Type B pancreatic cell (in vitro differentiated cells): ENCODE data around the gene PITPNM2. TPM values are rescaled to one million over a fixed set of nuclear protein-coding genes. Genes with fewer than 3 reads are reported as not detected.
A peak's percentile ranks its signal among the peaks of the same experiment; 100 is the strongest.

Experiments
- DNase-seq: peaks from one replicate; pipeline ENCODE4 v3.0.0; 2021; ENCODE audit warnings: mixed read lengths; ENCODE audit not compliant: unreplicated experiment; ENCODE audit errors: extremely low spot score
- H3K27ac Mint-ChIP-seq: 2 replicates; pipeline ENCODE4 v1.8.0; 2021; ENCODE audit warnings: mild to moderate bottlenecking, mixed read lengths
- H3K27me3 Mint-ChIP-seq: 2 replicates; pipeline ENCODE4 v1.8.0; 2021; ENCODE audit warnings: mixed read lengths
- H3K36me3 Mint-ChIP-seq: 2 replicates; pipeline ENCODE4 v1.8.0; 2021; ENCODE audit warnings: mixed read lengths
- H3K4me1 Mint-ChIP-seq: one replicate; pipeline ENCODE4 v1.8.0; 2021; ENCODE audit warnings: mixed read lengths; ENCODE audit not compliant: unreplicated experiment
- H3K4me3 Mint-ChIP-seq: 2 replicates; pipeline ENCODE4 v1.8.0; 2021; ENCODE audit warnings: mild to moderate bottlenecking, mixed read lengths
- H3K9me3 Mint-ChIP-seq: 2 replicates; pipeline ENCODE4 v1.8.0; 2021; ENCODE audit warnings: mixed read lengths
- CTCF ChIP-seq: fragments of 200-600 bp; sonication (generic); conservative IDR thresholded peaks from 2 replicates; pipeline ENCODE4 v1.5.0; 2021; ENCODE audit warnings: antibody characterized with exemption, mild to moderate bottlenecking
- total RNA-seq: library from RNA; stranded (reverse); gene quantifications from 2 replicates; pipeline ENCODE4 v1.2.1, GENCODE V29; 2021; ENCODE audit warnings: low replicate concordance

Gene PITPNM2
- total RNA-seq, 1 donor from 2014 or later, result 6.8 TPM

DNA sequence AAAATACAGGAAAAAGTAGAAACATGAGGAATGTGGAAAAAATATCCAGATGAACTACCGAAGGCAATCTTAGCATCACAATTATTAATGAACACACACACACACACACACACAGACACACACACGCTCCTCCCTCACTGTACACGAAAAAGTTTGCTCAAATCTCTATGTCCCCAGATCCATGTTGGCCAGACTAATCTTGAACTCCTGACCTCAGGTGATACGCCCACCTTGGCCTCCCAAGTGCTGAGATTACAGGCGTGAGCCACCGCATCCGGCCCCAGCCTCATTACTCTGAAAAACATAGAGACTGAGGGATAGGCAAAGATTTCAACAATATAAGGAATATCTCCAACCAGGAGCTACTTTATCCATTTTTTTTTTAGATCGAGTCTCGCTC, 17.2 kb downstream of the PITPNM2 start:
- no peak for DNase-seq
- no peak for TF ChIP-seq CTCF

DNA sequence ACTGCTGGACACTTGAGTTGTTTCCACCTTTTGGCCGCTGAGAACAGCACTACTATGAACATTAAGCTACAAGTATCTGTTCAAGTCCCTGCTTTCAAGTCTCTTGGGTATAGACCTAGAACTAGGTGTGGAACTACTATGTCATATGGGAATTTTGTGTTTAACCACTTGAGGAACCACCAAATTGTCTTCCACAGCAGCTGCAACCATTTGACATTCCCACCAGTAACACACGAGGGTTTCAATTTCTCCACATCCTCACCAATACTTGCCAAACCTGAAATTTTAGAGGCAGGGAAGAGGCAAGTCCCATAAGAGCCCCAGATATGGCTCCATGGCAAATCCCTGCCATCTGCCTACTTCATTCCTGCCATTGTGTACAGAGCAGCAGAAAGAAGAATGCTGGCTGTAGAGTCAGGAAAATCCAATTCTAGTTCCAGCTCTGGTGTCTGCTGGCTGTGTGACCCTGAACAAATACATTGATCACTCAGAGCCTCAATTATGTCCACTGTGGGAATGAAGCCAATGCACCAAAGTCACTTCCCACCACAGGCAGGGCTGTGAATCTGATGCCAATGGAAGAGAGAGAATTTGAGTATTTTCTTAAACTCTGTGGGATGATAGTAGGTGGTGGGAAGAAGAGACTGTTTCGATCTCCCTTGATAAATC, 17.8 kb downstream of the PITPNM2 start:
- no peaks in the 10 kb centered on the region for H3K27me3 Mint-ChIP-seq
- H3K27ac Mint-ChIP-seq, result peak overlapping the region; percentile 55
- H3K9me3 Mint-ChIP-seq, result peaks cover 4% of the 10 kb centered on the region
- H3K36me3 Mint-ChIP-seq, result no peaks in the 10 kb centered on the region
- H3K4me3 Mint-ChIP-seq, result no peak overlapping the region
- peaks cover 4% of the 10 kb centered on the region for H3K4me1 Mint-ChIP-seq
- DNase-seq, result no peak
- no peak for TF ChIP-seq CTCF

More for the DNA sequence above, 17.2 kb downstream of the PITPNM2 start:
- Mint-ChIP-seq H3K27ac (peak overlapping the region; percentile 68), H3K27me3 (no peaks in the 10 kb centered on the region), H3K9me3 (peaks cover 4% of the 10 kb centered on the region), H3K4me3 (no peak overlapping the region), H3K36me3 (no peaks in the 10 kb centered on the region), H3K4me1 (peaks cover 4% of the 10 kb centered on the region)

DNA sequence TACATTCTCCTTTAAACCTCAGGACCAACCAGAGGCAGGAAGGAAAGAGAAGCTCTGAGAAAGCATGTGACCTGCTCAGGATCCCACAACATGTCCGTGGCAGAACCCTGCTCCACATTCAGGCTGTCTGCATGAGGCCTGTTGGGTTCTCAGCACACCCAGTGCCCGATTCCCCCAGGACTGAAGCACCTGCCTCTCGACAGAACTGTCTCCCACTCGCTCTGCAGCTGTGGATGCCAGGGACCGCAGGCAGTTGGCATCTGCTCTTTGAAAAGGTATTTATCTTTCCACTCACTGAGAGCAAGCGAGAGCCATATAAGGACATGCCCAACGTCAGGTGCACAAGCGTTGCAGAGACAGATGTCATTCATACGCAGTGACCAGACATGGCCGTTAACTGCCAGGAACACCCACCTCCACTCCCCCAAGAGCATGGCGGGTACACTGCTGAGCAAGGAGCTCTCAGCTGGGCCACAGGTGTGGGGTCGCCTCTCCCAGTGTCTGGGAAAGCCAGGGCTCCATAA, 18.9 kb downstream of the PITPNM2 start:
- DNase-seq, result no peak
- peaks cover 4% of the 10 kb centered on the region for H3K9me3 Mint-ChIP-seq
- H3K36me3 Mint-ChIP-seq, result no peaks in the 10 kb centered on the region
- TF ChIP-seq CTCF, result no peak
- H3K27ac Mint-ChIP-seq, result peak overlapping the region; percentile 55
- no peak overlapping the region for H3K4me3 Mint-ChIP-seq
- H3K4me1 Mint-ChIP-seq, result peaks cover 4% of the 10 kb centered on the region
- no peaks in the 10 kb centered on the region for H3K27me3 Mint-ChIP-seq

GRCh38 chr12:123131291-123131832, 19.5 kb downstream of the PITPNM2 start:
- peaks cover 7% of the 10 kb centered on the region for H3K9me3 Mint-ChIP-seq
- no peak overlapping the region for H3K27ac Mint-ChIP-seq
- H3K36me3 Mint-ChIP-seq, result no peaks in the 10 kb centered on the region
- no peaks in the 10 kb centered on the region for H3K27me3 Mint-ChIP-seq
- TF ChIP-seq CTCF, result no peak
- no peak overlapping the region for H3K4me3 Mint-ChIP-seq
- H3K4me1 Mint-ChIP-seq, result peaks cover 9% of the 10 kb centered on the region
- DNase-seq, result no peak

DNA sequence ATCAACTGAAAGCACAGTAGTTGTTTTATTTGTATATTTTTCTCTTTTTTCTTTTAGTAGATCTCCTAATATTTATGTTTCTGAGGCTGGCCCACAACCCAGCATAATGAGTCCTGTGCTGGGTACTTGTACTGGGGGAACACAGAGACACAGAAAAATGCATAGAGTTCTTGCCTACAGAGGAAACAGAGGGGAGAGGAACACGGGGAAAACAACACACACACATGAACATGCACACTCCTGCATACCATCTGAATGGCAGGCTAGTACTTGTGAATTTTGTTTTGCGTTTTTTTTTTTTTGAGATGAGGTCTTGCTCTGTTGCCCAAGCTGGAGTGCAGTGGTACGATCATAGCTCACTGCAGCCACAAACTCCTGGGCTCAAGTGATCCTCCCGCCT, 21.3 kb downstream of the PITPNM2 start:
- Mint-ChIP-seq H3K27ac (no peak overlapping the region), H3K4me1 (peaks cover 13% of the 10 kb centered on the region), H3K9me3 (peaks cover 8% of the 10 kb centered on the region), H3K27me3 (no peaks in the 10 kb centered on the region), H3K36me3 (no peaks in the 10 kb centered on the region), H3K4me3 (no peak overlapping the region)
- no peak for TF ChIP-seq CTCF
- no peak for DNase-seq
